Activated naive CD4-positive, alpha-beta T cell treated with Interleukin-2 at 50 U/mL for 16 hours (primary cell): ENCODE data around the gene HACD2.
"Not testable (repeated sequence)": the region's sequence is repeated elsewhere in the genome, so short reads cannot be mapped to it uniquely, and the experiment has no call there.

Source experiments
- DNase-seq: peaks from one replicate; pipeline ENCODE4 v3.0.0-alpha.2; 2020

The HACD2 gene

GRCh38 chr3:123521179-123521969, 63.5 kb downstream of the HACD2 start:
- no peak for DNase-seq

DNA sequence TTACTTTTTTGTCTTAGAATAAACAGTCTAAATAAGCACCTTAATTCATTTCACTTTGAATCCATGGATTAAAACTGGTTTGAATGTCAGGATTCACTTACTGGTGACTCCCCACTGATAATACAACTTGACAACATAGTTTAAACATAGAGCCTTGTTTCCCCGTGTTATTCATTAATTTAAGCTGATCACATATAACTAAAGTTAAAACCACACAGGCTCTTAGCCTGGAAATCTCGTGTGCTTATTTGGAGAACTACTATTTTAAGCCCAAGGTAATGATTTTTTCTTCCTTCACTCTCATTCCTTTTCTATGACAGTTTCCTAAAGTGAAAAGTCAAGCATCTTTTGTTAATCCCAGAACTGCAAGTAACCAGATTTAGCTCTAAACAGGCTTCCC, 64.2 kb downstream of the HACD2 start:
- DNase-seq: no peak

DNA sequence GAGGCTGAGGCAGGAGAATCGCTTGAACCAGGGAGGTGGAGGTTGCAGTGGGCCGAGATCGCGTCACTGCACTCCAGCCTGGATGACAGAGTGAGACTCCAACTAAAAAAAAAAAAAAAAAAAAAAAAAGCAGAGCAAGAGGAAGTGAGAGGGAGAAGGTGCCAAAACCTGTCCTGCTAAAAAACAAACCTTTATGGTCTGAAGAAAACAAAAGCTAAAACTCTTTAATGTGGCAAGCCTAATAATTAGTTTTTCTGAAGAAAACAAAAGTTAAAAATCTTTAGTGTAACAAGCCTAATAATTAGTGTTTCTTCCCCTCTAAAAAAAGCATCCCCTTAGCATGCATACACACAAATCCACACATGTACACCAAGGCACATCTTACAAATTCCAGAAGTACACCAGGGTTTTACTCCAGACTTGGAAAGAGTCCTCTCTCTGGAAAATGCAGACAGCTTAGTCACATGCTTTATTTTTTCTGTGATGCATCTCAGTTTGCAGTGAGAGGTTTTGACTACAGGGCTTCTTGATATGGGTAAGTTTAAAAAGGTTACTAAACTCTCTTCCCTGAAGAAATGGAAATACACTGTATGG, 65.9 kb downstream of the HACD2 start:
- DNase-seq: no peak

GRCh38 chr3:123511726-123512125, 73.1 kb downstream of the HACD2 start:
- no peak for DNase-seq

GRCh38 chr3:123511084-123511483, 73.8 kb downstream of the HACD2 start:
- DNase-seq: no peak

DNA sequence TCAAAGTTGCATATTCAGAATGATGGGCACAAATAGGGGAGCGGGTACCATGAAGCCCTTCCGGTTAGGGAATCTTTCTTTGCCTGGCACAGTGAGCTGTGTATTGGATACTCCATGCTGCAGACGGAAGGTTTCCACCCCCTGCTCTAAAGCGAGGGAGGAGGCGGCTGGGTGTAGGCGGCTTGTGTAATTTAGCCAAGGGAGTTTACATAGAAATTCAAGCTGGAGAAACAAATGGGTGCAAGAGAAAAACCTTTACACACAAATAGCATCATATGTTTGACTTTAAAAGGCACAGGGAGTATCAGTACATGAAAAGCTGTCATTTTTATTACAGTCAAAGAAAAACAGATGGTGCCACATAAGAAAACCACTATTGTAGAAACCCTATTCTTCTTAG, 76.7 kb downstream of the HACD2 start:
- DNase-seq: no peak

DNA sequence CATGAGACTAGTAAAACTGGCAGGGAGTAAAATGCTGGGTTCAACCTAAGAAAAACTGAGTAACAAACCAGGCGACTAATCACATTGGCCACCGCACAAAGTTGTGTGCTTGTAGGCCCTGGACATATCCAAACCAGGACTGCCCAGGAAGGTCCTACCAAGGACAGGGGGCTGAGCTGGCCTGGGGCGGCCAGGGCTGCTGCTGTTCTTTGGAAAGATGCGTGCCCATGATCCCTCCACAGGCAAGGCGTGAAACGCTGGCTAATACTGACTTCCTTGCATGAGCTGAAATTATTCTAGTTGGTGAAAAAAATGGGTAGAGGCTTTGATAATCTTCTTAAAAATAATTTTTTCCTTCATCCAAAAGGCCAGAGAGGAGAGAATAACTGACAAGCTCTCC, 79.0 kb downstream of the HACD2 start:
- DNase-seq: no peak

- no peak for DNase-seq
These were observed 81.7 kb downstream of the HACD2 start for GRCh38 chr3:123503203-123503602.

- DNase-seq: no peak
These were observed 85.5 kb downstream of the HACD2 start for GRCh38 chr3:123499322-123499721.

GRCh38 chr3:123498761-123499160, 86.1 kb downstream of the HACD2 start:
- no peak for DNase-seq

GRCh38 chr3:123493912-123494311, 90.9 kb downstream of the HACD2 start:
- no peak for DNase-seq

- DNase-seq: no peak
These were observed 92.8 kb downstream of the HACD2 start for GRCh38 chr3:123491966-123492587.

DNA sequence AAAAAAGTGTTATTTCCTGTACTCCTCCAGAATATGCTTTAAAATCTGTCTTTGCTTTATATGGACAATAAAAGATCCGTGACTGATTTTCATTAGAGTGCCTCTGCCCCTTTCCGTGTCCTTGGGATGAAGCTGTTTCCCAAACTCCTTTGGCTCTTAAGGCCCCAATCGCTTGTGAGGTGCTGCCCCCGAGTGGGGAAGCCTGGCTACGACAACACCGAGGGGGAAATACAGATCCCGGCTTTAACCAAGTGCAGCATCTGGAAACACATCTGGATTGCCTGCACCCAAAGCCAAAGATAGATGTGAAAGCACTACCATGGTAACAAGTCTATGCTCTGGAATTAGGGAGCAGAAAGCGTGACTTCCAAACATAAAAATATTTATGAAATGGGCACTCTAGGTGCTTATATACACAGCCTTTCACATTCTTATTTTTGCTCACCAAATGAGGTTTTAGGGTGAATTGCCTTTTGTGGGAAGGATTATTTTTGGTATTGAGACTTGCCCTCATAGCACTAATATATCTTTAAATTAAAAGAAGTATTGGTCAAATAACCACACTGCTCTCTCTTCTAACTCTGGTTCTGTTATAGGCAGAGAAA, 95.4 kb downstream of the HACD2 start:
- DNase-seq: peak; percentile 20

DNA sequence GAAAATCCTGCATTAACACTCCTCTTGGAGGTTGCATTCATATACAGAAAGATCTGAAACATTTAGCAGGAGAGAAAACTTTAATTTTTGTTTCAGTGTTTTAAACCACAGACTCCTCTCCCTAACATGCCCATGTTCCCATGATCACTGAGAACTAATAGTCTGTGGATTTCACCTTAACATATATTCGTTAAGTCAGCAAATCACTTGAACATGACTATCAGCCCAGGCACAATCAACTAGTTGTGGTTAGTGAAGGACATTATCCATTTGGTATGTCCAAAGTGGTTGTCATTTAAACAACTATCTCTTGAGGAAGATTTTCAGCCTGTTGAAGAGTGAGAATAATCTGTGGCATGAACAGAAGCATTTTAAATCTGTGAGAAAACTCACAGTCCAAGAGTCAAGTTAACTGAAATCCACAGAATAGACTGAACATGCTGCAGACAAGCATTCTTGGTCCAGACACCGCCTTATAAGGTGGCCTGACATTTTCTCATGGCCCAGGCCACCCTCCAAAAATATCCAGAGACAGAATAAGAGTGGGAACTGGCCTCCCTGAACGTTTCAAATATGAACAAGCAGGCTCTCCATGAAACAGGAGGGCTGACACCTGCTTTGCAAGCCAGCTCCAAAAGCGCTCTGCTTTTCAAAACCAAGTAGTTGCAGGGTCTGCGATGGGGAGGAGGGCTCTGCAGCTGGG, 96.1 kb downstream of the HACD2 start:
- no peak for DNase-seq

DNA sequence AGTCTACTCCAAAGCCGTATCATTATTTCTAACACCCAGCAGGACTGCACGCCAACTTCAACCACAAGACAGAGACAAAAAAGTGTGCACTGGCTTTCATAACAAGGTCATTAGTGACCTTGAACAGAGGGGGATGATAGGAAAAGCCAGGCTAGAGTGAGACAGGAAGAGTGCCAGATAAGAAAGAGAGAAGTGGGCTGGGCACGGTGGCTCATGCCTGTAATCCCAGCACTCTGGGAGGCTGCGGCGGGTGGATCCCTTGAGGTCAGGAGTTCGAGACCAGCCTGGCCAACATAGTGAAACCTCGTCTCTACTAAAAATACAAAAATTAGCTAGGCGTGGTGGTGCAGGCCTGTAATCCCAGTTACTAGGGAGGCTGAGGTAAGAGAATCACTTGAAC, 97.8 kb downstream of the HACD2 start:
- DNase-seq: not testable (repeated sequence)

- no peak for DNase-seq
These were observed 98.4 kb downstream of the HACD2 start for GRCh38 chr3:123486460-123486859.

DNA sequence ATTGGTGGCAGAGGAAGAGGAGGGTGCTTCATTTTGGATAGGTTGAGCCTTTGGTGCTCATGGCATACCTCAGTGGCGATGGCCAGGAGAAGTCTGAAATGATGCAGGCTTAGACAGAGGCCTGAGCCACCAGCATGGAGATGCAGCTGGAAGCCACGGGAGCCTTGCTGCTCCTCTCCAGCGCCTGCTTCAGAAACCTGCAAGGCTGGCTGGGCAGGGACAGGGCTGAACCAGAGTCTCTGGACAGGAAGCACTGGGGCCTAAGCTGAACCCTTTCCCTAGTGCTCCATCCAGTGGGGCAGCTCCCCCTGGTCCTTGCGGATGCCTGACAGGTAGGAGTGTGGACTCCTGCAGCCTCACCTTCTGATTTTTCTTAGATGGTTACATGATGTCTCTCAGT, 99.3 kb downstream of the HACD2 start:
- no peak for DNase-seq

- DNase-seq: no peak
These were observed 101.7 kb downstream of the HACD2 start for GRCh38 chr3:123483146-123483545.

DNA sequence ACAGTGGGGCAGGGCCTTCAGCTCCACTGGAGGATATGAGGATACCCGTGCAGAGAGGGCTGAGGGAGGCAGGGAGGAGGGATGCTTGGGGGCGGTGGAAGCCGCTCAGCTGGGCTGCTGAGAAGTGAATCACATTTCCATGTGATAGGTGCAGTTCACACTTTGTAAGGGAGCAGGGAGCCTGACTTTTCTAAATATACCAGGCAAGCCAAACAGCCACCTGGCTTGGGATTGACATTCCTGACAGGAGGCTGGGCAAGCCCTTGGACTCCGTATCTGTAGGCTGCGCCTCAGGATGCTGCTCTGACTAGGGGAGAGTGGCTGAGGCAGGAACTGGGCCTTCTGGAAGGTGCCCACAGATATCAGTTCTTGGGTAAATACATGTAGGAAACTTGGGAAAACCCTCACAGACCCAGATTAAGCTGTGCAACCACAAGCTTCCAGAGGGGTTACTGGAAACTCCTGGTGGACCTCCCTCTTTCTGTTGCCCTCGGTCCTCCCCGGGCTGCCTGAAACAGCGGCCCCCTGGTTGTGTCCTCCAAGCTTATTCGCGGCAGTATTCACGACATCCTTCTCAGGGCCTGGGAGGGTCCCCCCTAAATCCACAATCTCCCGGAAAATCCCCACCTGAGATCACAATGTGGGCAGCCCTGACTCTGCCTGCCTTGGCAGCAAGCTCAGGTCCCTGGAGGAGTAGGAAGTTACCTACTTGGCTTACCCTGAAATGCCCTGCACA, 103.0 kb downstream of the HACD2 start:
- DNase-seq: no peak

GRCh38 chr3:123481071-123481470, 103.8 kb downstream of the HACD2 start:
- no peak for DNase-seq

GRCh38 chr3:123480428-123480827, 104.4 kb downstream of the HACD2 start:
- no peak for DNase-seq

- no peak for DNase-seq
These were observed 105.0 kb downstream of the HACD2 start for GRCh38 chr3:123479891-123480290.

DNA sequence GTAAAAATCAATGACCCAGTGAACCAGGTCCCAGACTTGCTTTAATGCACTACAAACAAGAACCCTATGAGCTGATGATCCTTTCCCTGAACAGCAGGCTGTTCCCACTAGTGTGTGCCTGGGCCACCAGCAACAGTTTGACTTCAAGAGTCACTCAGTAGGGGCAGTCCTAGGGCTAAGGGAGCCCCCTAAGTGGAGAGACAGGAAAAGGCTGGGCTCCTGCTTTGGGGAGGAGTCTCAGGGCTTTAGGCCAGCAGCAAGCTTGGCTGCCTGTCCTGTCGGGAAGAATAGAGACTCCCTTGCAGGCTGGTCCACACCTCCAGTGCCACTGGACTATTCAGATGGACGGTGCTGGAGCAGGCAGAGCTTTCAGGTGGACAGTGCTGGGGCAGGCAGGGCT, 106.5 kb downstream of the HACD2 start:
- no peak for DNase-seq
